ENCODE data around the gene ATP6V0D1.

The ATP6V0D1 gene

GRCh38 chr16:67449739-67450138 is 31.2 kb downstream of the ATP6V0D1 start:
- Histone ChIP-seq H3K4me2 (ENCODE audit: low read length) (no peak overlapping the region), H3K27me3 (ENCODE audit: insufficient read depth, low read length) (no peaks in the 10 kb centered on the region), H2AFZ (ENCODE audit: low read length) (no peak overlapping the region), H4K20me1 (ENCODE audit: insufficient read depth, low read length) (no peaks in the 10 kb centered on the region), H3K9ac (ENCODE audit: low read length) (no peak overlapping the region), H3K79me2 (ENCODE audit: insufficient read depth, low read length) (no peaks in the 10 kb centered on the region), H3K9me3 (ENCODE audit: low read length) (no peaks in the 10 kb centered on the region), H3K27ac (ENCODE audit: low read depth, low read length, poor library complexity, severe bottlenecking) (no peak overlapping the region), H3K36me3 (ENCODE audit: insufficient read depth, low read length) (peaks cover 19% of the 10 kb centered on the region; the same call in 1 of the 2 replicates), H3F3A (ENCODE audit: insufficient read depth, low read length) (no peaks in the 10 kb centered on the region), H3K4me1 (ENCODE audit: insufficient read depth, low read length, severe bottlenecking) (no peaks in the 10 kb centered on the region), H3K9me2 (ENCODE audit: low read depth, low read length) (no peaks in the 10 kb centered on the region), H3K4me3 (ENCODE audit: low read depth, low read length, poor library complexity, severe bottlenecking) (no peak overlapping the region)
- TF ChIP-seq CTCF (IDR thresholded peaks at IDR 0.05; ENCODE audit: low read length): no peak

- Histone ChIP-seq H3K4me2 (ENCODE audit: low read length) (no peak overlapping the region), H3K9me3 (ENCODE audit: low read length) (no peaks in the 10 kb centered on the region), H3K27me3 (ENCODE audit: insufficient read depth, low read length) (no peaks in the 10 kb centered on the region), H3K36me3 (ENCODE audit: insufficient read depth, low read length) (peaks cover 19% of the 10 kb centered on the region; the same call in 1 of the 2 replicates), H2AFZ (ENCODE audit: low read length) (no peak overlapping the region), H3K9ac (ENCODE audit: low read length) (no peak overlapping the region), H3K4me3 (ENCODE audit: low read depth, low read length, poor library complexity, severe bottlenecking) (no peak overlapping the region), H3K27ac (ENCODE audit: low read depth, low read length, poor library complexity, severe bottlenecking) (no peak overlapping the region), H4K20me1 (ENCODE audit: insufficient read depth, low read length) (no peaks in the 10 kb centered on the region), H3F3A (ENCODE audit: insufficient read depth, low read length) (no peaks in the 10 kb centered on the region), H3K4me1 (ENCODE audit: insufficient read depth, low read length, severe bottlenecking) (no peaks in the 10 kb centered on the region), H3K79me2 (ENCODE audit: insufficient read depth, low read length) (no peaks in the 10 kb centered on the region), H3K9me2 (ENCODE audit: low read depth, low read length) (no peaks in the 10 kb centered on the region)
- TF ChIP-seq EZH2 (IDR thresholded peaks at IDR 0.05; ENCODE audit: borderline replicate concordance, low read length): no peak
- no peak for TF ChIP-seq CTCF (IDR thresholded peaks at IDR 0.05; ENCODE audit: low read length)
Measured at GRCh38 chr16:67449336-67449735, 31.6 kb downstream of the ATP6V0D1 start.

DNA sequence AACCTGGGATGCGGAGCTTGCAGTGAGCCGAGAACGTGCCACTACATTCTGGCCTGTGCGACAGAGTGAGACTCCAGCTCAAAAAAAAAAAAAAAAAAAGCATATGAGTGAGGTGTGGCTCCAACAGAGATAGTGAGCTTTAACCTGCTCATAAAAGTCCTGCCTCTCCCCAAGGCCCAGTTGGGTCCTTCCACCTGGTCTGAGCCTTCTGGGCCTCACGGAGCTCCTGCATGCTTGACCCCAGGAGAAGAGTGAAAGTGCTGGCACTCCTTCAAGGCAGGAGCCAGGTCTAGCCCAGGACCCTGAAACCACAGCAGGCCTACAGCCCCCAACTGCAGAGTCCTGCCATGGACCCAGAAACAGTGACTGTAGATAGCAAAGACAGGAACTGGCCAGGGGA is 32.4 kb downstream of the ATP6V0D1 start:
- H3K27me3 ChIP-seq (ENCODE audit: insufficient read depth, low read length): no peaks in the 10 kb centered on the region
- no peaks in the 10 kb centered on the region for H3K9me2 ChIP-seq (ENCODE audit: low read depth, low read length)
- no peak overlapping the region for H3K9ac ChIP-seq (ENCODE audit: low read length)
- TF ChIP-seq EZH2 (IDR thresholded peaks at IDR 0.05; ENCODE audit: borderline replicate concordance, low read length): no peak
- no peak for TF ChIP-seq CTCF (IDR thresholded peaks at IDR 0.05; ENCODE audit: low read length)
- H3K4me3 ChIP-seq (ENCODE audit: low read depth, low read length, poor library complexity, severe bottlenecking): no peak overlapping the region
- no peak overlapping the region for H3K27ac ChIP-seq (ENCODE audit: low read depth, low read length, poor library complexity, severe bottlenecking)
- H2AFZ ChIP-seq (ENCODE audit: low read length): no peak overlapping the region
- no peak overlapping the region for H3K4me2 ChIP-seq (ENCODE audit: low read length)
- no peaks in the 10 kb centered on the region for H4K20me1 ChIP-seq (ENCODE audit: insufficient read depth, low read length)
- H3K79me2 ChIP-seq (ENCODE audit: insufficient read depth, low read length): no peaks in the 10 kb centered on the region
- no peaks in the 10 kb centered on the region for H3F3A ChIP-seq (ENCODE audit: insufficient read depth, low read length)
- no peaks in the 10 kb centered on the region for H3K4me1 ChIP-seq (ENCODE audit: insufficient read depth, low read length, severe bottlenecking)
- peaks cover 25% of the 10 kb centered on the region; the same call in 1 of the 2 replicates for H3K36me3 ChIP-seq (ENCODE audit: insufficient read depth, low read length)
- H3K9me3 ChIP-seq (ENCODE audit: low read length): no peaks in the 10 kb centered on the region
